ENCODE data around the gene NTF4. TPM values are rescaled to one million over a fixed set of nuclear protein-coding genes. Genes with fewer than 3 reads are reported as not detected.

NTF4 gene, protein sequence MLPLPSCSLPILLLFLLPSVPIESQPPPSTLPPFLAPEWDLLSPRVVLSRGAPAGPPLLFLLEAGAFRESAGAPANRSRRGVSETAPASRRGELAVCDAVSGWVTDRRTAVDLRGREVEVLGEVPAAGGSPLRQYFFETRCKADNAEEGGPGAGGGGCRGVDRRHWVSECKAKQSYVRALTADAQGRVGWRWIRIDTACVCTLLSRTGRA
- 0.39 and 0.94 TPM in 2 replicates for total RNA-seq (2014; rRNA removed; shearing (Covaris generic))
- polyA plus RNA-seq (2016; fragmentation: Nextera tagmentation; extraction: Ambion mirVana) = 2.7 TPM in 2 replicates
- long read RNA-seq, partial matches to known transcripts = 3 of 3 reads
- long read RNA-seq, other reads (novel, unspliced or antisense) = 0 of 3 reads

DNA sequence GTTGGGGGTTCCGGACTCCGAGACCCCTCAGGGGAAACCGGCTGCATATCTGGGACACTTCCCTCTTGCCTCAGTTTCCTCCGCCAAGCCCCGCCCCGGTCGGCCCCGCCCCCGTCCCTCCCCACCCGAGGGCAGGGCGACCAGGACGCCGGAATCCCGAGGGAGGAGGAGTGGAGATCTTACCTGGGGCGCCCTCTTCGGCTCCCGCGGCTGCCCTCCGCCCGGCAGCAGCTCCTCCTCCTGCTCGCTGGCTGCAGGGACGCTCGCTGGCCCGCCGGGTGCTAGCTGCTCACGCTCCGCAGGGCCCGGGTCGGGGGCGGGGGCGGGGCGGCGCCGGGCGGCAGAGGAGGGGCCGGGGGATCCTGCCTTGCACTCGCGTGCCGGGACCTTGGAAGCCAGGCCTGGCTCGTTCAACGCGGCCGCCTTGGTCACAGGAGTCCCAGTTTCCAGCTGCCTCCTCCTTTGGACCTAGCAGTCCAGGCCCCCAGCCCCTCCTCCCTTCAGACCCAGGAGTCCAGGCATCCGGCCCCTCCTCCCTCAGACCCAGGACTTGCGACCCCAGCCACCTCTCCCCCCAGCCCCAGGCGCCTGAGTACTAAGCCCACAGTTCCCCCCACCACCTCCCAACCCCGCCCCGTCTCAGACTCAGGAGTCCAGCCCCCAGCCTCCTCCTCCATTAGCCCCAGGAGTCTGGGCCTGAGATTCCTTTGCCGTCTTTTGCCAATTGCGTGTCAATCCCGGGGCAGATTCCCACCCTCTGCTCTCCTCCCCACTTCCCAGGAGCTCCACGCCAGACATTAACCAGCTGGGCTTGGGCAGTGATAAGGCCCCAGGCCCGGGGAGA, at the start of gene NTF4:
NTF4 (minus strand) TSS at position 51 of the 844 bp plus-strand sequence. CDS start 2,821 bp downstream, outside the sequence.
- TF ChIP-seq EZH2 (IDR thresholded peaks at IDR 0.05; ENCODE audit: low read depth, unreplicated experiment) (no peak), POLR2AphosphoS5 (IDR thresholded peaks at IDR 0.05; ENCODE audit: low read depth) (0 out of 2 replicates have a peak, but pooled peaks have one; percentile 26)
- Histone ChIP-seq H3K9me2 (ENCODE audit: insufficient read depth) (0 out of 2 replicates have a peak, but pooled peaks cover 6% of the 10 kb centered on the region), H3K79me2 (replicated peaks; ENCODE audit: insufficient read depth) (no peaks in the 10 kb centered on the region), H3K27ac (ENCODE audit: low read depth) (no peak within 1 kb of the TSS), H3K27me3 (ENCODE audit: insufficient read depth) (peaks cover 59% of the 10 kb centered on the region), H3K4me2 (peak within 1 kb of the TSS; percentile 91), H3K4me3 (peak within 1 kb of the TSS; percentile 65), H3F3A (replicated peaks; ENCODE audit: low read depth) (no peaks in the 10 kb centered on the region), H2AFZ (peak within 1 kb of the TSS; percentile 88), H3K4me1 (ENCODE audit: insufficient read depth) (peaks cover 32% of the 10 kb centered on the region), H4K20me1 (replicated peaks; ENCODE audit: insufficient read depth) (no peaks in the 10 kb centered on the region), H3K36me3 (ENCODE audit: insufficient read depth) (no peaks in the 10 kb centered on the region)
- peaks cover 38% of the 10 kb centered on the region for H3K27me3 Mint-ChIP-seq (ENCODE audit: insufficient read depth, low read depth, poor library complexity)
- H3K36me3 Mint-ChIP-seq (ENCODE audit: low read depth) = peaks cover 3% of the 10 kb centered on the region; the same call in 2 of the 3 replicates
- peaks cover 36% of the 10 kb centered on the region for H3K4me1 Mint-ChIP-seq
- peak; percentile 83 for ATAC-seq
- peak; percentile 82 for DNase-seq (ENCODE audit: low spot score)
- peaks cover 10% of the 10 kb centered on the region; the same call in 2 of the 3 replicates for H3K9me3 Mint-ChIP-seq
- no peak within 1 kb of the TSS for H3K27ac Mint-ChIP-seq
- H3K4me3 Mint-ChIP-seq = peak within 1 kb of the TSS; percentile 64

DNA sequence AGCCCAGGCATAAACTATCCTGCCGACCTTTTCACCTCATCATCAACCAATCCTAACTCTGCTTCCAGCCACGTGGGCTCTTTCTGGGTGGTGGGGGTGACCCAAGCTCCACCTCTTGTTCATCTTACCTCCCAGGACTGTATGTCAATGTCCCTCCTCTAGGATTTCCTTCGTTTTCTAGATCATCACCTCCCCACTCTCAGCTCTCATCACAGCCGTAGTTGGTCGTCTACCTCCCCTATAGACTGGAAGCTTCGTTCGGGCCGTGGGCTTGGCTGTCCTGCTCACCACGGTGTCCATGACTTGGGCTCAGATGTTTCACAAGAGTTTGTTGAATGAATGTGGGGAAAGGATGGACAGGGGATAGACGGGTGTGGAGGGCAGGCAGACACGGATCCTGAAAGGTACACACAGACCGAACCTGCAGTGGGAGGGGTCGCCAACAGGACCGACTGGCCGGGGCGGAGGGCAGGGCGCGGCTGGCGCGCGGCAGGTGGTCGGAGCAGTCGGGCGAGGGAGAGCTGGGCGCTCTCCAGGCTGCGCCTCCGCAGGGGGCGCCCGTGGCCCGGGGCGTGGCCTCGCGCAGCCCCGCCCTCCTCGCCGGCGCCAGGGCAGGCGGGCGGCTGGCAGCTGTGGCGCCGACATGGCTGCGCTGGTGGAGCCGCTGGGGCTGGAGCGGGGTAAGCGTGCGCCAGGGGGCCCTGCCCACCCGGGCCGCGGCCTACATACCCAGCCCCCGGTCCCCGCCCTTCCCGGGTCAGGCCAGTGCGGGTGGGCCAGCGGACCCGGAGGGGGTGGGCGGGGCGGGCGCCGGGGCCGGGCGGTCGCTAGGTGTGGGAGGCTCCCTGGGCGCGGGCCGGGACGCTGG, 49.4 kb upstream of the NTF4 start, which contains the start of gene LIN7B:
LIN7B (plus strand) TSS at position 609 of the 868 bp plus-strand sequence; CDS start at position 644, 35 bp downstream.
- no peak within 1 kb of the TSS for H3K27ac ChIP-seq (ENCODE audit: low read depth)
- no peak within 1 kb of the TSS for H3K27ac Mint-ChIP-seq
- ATAC-seq = peak; percentile 37

More for the DNA sequence above, 49.4 kb upstream of the NTF4 start, which contains the start of gene LIN7B:
- Histone ChIP-seq H4K20me1 (replicated peaks; ENCODE audit: insufficient read depth) (peaks cover 13% of the 10 kb centered on the region; the same call in 1 of the 2 replicates), H3K36me3 (ENCODE audit: insufficient read depth) (no peaks in the 10 kb centered on the region), H2AFZ (peak within 1 kb of the TSS; percentile 99), H3K79me2 (replicated peaks; ENCODE audit: insufficient read depth) (no peaks in the 10 kb centered on the region), H3K4me1 (ENCODE audit: insufficient read depth) (peaks cover 8% of the 10 kb centered on the region), H3F3A (replicated peaks; ENCODE audit: low read depth) (peaks cover 11% of the 10 kb centered on the region), H3K4me2 (peak within 1 kb of the TSS; percentile 96), H3K4me3 (peak within 1 kb of the TSS; percentile 80), H3K27me3 (ENCODE audit: insufficient read depth) (peaks cover 5% of the 10 kb centered on the region; the same call in 1 of the 2 replicates), H3K9me2 (ENCODE audit: insufficient read depth) (no peaks in the 10 kb centered on the region)
- H3K9me3 Mint-ChIP-seq = no peaks in the 10 kb centered on the region
- peaks cover 11% of the 10 kb centered on the region for H3K4me1 Mint-ChIP-seq
- TF ChIP-seq, protein P1, sequence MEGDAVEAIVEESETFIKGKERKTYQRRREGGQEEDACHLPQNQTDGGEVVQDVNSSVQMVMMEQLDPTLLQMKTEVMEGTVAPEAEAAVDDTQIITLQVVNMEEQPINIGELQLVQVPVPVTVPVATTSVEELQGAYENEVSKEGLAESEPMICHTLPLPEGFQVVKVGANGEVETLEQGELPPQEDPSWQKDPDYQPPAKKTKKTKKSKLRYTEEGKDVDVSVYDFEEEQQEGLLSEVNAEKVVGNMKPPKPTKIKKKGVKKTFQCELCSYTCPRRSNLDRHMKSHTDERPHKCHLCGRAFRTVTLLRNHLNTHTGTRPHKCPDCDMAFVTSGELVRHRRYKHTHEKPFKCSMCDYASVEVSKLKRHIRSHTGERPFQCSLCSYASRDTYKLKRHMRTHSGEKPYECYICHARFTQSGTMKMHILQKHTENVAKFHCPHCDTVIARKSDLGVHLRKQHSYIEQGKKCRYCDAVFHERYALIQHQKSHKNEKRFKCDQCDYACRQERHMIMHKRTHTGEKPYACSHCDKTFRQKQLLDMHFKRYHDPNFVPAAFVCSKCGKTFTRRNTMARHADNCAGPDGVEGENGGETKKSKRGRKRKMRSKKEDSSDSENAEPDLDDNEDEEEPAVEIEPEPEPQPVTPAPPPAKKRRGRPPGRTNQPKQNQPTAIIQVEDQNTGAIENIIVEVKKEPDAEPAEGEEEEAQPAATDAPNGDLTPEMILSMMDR (conservative IDR thresholded peaks at IDR 0.05; ENCODE audit: low read depth in 2 of 2) = peak; percentile 36 to 39; a peak in 3 of 4 replicates
- TF ChIP-seq ZNF114 (CRISPR knock-in tag; IDR thresholded peaks at IDR 0.05) = no peak
- H3K36me3 Mint-ChIP-seq (ENCODE audit: low read depth) = peaks cover 7% of the 10 kb centered on the region
- H3K4me3 Mint-ChIP-seq = peak within 1 kb of the TSS; percentile 78
- H3K27me3 Mint-ChIP-seq (ENCODE audit: insufficient read depth, low read depth, poor library complexity) = peaks cover 30% of the 10 kb centered on the region
- peak; percentile 84 for DNase-seq (ENCODE audit: low spot score)
